ENCODE results near the gene CGNL1.
A peak's percentile ranks its signal among the peaks of the same experiment; 100 is the strongest.

CGNL1 gene

GRCh38 chr15:57505949-57506391, 129.7 kb downstream of the CGNL1 start:
- Histone ChIP-seq H3K9ac (ENCODE audit: low read length) (no peak overlapping the region), H3K4ac (ENCODE audit: low read depth in 1 of 2, low read length in 2 of 2) (no peak overlapping the region), H4K8ac (ENCODE audit: low read length) (no peak overlapping the region), H3K14ac (ENCODE audit: low read length in 2 of 2) (no peak overlapping the region), H3K4me1 (ENCODE audit: control insufficient read depth, insufficient read depth, low read depth, low read length) (peaks cover 37% of the 10 kb centered on the region), H2AFZ (ENCODE audit: low read depth, low read length) (no peak overlapping the region), H3K9me3 (ENCODE audit: control insufficient read depth, low read length) (no peaks in the 10 kb centered on the region), H3K23ac (ENCODE audit: low read length in 2 of 2) (no peak overlapping the region), H4K91ac (ENCODE audit: low read length) (no peak overlapping the region), H2AK5ac (ENCODE audit: low read length, severe bottlenecking) (no peak overlapping the region), H3K36me3 (ENCODE audit: control insufficient read depth in 1 of 2, insufficient read depth in 2 of 2, low read depth in 1 of 2, low read length in 2 of 2) (peaks cover 0 to 3% of the 10 kb centered on the region in 2 experiments), H3K4me2 (ENCODE audit: low read length, poor library complexity, severe bottlenecking) (no peak overlapping the region), H3K4me3 (ENCODE audit: insufficient read depth in 1 of 2, low read depth in 1 of 2, low read length in 2 of 2) (no peak overlapping the region), H2BK120ac (ENCODE audit: low read depth, low read length) (no peak overlapping the region), H3K18ac (ENCODE audit: low read depth in 1 of 2, low read length in 2 of 2) (no peak overlapping the region), H2BK12ac (ENCODE audit: low read length in 2 of 2) (no peak overlapping the region), H2BK15ac (ENCODE audit: low read depth, poor library complexity, severe bottlenecking) (no peak overlapping the region), H3K27me3 (ENCODE audit: control insufficient read depth in 1 of 2, insufficient read depth in 1 of 2, low read length in 2 of 2) (no peaks in the 10 kb centered on the region), H3K27ac (ENCODE audit: low read length, poor library complexity, severe bottlenecking) (peak overlapping the region; percentile 90), H3K79me1 (replicated peaks; ENCODE audit: low read length, poor library complexity, severe bottlenecking) (peaks cover 9% of the 10 kb centered on the region), H2BK5ac (ENCODE audit: low read depth, low read length, poor library complexity, severe bottlenecking) (no peak overlapping the region)
- DNase-seq = peak; percentile 35
- 64% methylated on average over 9 of the region's 9 CpGs for WGBS

- Histone ChIP-seq H3K14ac (ENCODE audit: low read length in 2 of 2) (no peak overlapping the region), H3K27me3 (ENCODE audit: control insufficient read depth in 1 of 2, insufficient read depth in 1 of 2, low read length in 2 of 2) (no peaks in the 10 kb centered on the region), H4K8ac (ENCODE audit: low read length) (no peak overlapping the region), H3K23ac (ENCODE audit: low read length in 2 of 2) (no peak overlapping the region), H2BK15ac (ENCODE audit: low read depth, poor library complexity, severe bottlenecking) (no peak overlapping the region), H3K27ac (ENCODE audit: low read length, poor library complexity, severe bottlenecking) (peak overlapping the region; percentile 90), H2AK5ac (ENCODE audit: low read length, severe bottlenecking) (peak overlapping the region; percentile 79), H4K91ac (ENCODE audit: low read length) (no peak overlapping the region), H2BK12ac (ENCODE audit: low read length in 2 of 2) (no peak overlapping the region), H2AFZ (ENCODE audit: low read depth, low read length) (no peak overlapping the region), H3K9ac (ENCODE audit: low read length) (no peak overlapping the region), H3K79me1 (replicated peaks; ENCODE audit: low read length, poor library complexity, severe bottlenecking) (peaks cover 9% of the 10 kb centered on the region), H3K4me3 (ENCODE audit: insufficient read depth in 1 of 2, low read depth in 1 of 2, low read length in 2 of 2) (no peak overlapping the region), H3K4me1 (ENCODE audit: control insufficient read depth, insufficient read depth, low read depth, low read length) (peaks cover 33% of the 10 kb centered on the region), H3K18ac (ENCODE audit: low read depth in 1 of 2, low read length in 2 of 2) (no peak overlapping the region), H2BK120ac (ENCODE audit: low read depth, low read length) (no peak overlapping the region), H3K4ac (ENCODE audit: low read depth in 1 of 2, low read length in 2 of 2) (no peak overlapping the region), H3K4me2 (ENCODE audit: low read length, poor library complexity, severe bottlenecking) (no peak overlapping the region), H3K36me3 (ENCODE audit: control insufficient read depth in 1 of 2, insufficient read depth in 2 of 2, low read depth in 1 of 2, low read length in 2 of 2) (peaks cover 0 to 3% of the 10 kb centered on the region in 2 experiments), H2BK5ac (ENCODE audit: low read depth, low read length, poor library complexity, severe bottlenecking) (peak overlapping the region; percentile 58), H3K9me3 (ENCODE audit: control insufficient read depth, low read length) (no peaks in the 10 kb centered on the region)
- DNase-seq = no peak
- WGBS = 87% methylated on average over 2 of the region's 2 CpGs
Observed at GRCh38 chr15:57506422-57506821, 130.1 kb downstream of the CGNL1 start.

- Histone ChIP-seq H3K27ac (ENCODE audit: low read length, poor library complexity, severe bottlenecking) (peak overlapping the region; percentile 90), H4K8ac (ENCODE audit: low read length) (no peak overlapping the region), H2BK120ac (ENCODE audit: low read depth, low read length) (no peak overlapping the region), H3K36me3 (ENCODE audit: control insufficient read depth in 1 of 2, insufficient read depth in 2 of 2, low read depth in 1 of 2, low read length in 2 of 2) (peaks cover 0 to 3% of the 10 kb centered on the region in 2 experiments), H4K91ac (ENCODE audit: low read length) (no peak overlapping the region), H3K4me1 (ENCODE audit: control insufficient read depth, insufficient read depth, low read depth, low read length) (peaks cover 29% of the 10 kb centered on the region), H3K79me1 (replicated peaks; ENCODE audit: low read length, poor library complexity, severe bottlenecking) (peaks cover 10% of the 10 kb centered on the region), H3K9ac (ENCODE audit: low read length) (no peak overlapping the region), H2BK15ac (ENCODE audit: low read depth, poor library complexity, severe bottlenecking) (no peak overlapping the region), H2AFZ (ENCODE audit: low read depth, low read length) (no peak overlapping the region), H3K4me3 (ENCODE audit: insufficient read depth in 1 of 2, low read depth in 1 of 2, low read length in 2 of 2) (no peak overlapping the region), H3K4me2 (ENCODE audit: low read length, poor library complexity, severe bottlenecking) (no peak overlapping the region), H3K18ac (ENCODE audit: low read depth in 1 of 2, low read length in 2 of 2) (no peak overlapping the region), H3K27me3 (ENCODE audit: control insufficient read depth in 1 of 2, insufficient read depth in 1 of 2, low read length in 2 of 2) (no peaks in the 10 kb centered on the region), H3K14ac (ENCODE audit: low read length in 2 of 2) (no peak overlapping the region), H2BK12ac (ENCODE audit: low read length in 2 of 2) (no peak overlapping the region), H2BK5ac (ENCODE audit: low read depth, low read length, poor library complexity, severe bottlenecking) (no peak overlapping the region), H3K9me3 (ENCODE audit: control insufficient read depth, low read length) (no peaks in the 10 kb centered on the region), H3K4ac (ENCODE audit: low read depth in 1 of 2, low read length in 2 of 2) (no peak overlapping the region), H3K23ac (ENCODE audit: low read length in 2 of 2) (no peak overlapping the region), H2AK5ac (ENCODE audit: low read length, severe bottlenecking) (no peak overlapping the region)
- 80% methylated on average over 1 of the region's 2 CpGs for WGBS
- DNase-seq = no peak
Observed at GRCh38 chr15:57507111-57507510, 130.8 kb downstream of the CGNL1 start.

- WGBS = 70% methylated on average over 12 of the region's 12 CpGs
- DNase-seq = no peak
- no peak overlapping the region for H2BK15ac ChIP-seq (ENCODE audit: low read depth, poor library complexity, severe bottlenecking)
Observed at GRCh38 chr15:57509126-57509525, 132.8 kb downstream of the CGNL1 start.

More at GRCh38 chr15:57509126-57509525, 132.8 kb downstream of the CGNL1 start:
- Histone ChIP-seq H2AFZ (ENCODE audit: low read depth, low read length) (no peak overlapping the region), H2AK5ac (ENCODE audit: low read length, severe bottlenecking) (peak overlapping the region; percentile 84), H3K4ac (ENCODE audit: low read depth in 1 of 2, low read length in 2 of 2) (peak overlapping the region in 1 of 2 experiments; percentile 17), H3K4me2 (ENCODE audit: low read length, poor library complexity, severe bottlenecking) (no peak overlapping the region), H2BK120ac (ENCODE audit: low read depth, low read length) (no peak overlapping the region), H3K9me3 (ENCODE audit: control insufficient read depth, low read length) (no peaks in the 10 kb centered on the region), H3K23ac (ENCODE audit: low read length in 2 of 2) (no peak overlapping the region), H3K4me3 (ENCODE audit: insufficient read depth in 1 of 2, low read depth in 1 of 2, low read length in 2 of 2) (no peak overlapping the region), H3K36me3 (ENCODE audit: control insufficient read depth in 1 of 2, insufficient read depth in 2 of 2, low read depth in 1 of 2, low read length in 2 of 2) (no peaks in the 10 kb centered on the region), H2BK12ac (ENCODE audit: low read length in 2 of 2) (no peak overlapping the region), H3K9ac (ENCODE audit: low read length) (no peak overlapping the region), H3K4me1 (ENCODE audit: control insufficient read depth, insufficient read depth, low read depth, low read length) (peaks cover 24% of the 10 kb centered on the region), H3K27ac (ENCODE audit: low read length, poor library complexity, severe bottlenecking) (peak overlapping the region; percentile 99), H4K8ac (ENCODE audit: low read length) (no peak overlapping the region), H4K91ac (ENCODE audit: low read length) (no peak overlapping the region), H3K27me3 (ENCODE audit: control insufficient read depth in 1 of 2, insufficient read depth in 1 of 2, low read length in 2 of 2) (no peaks in the 10 kb centered on the region), H3K18ac (ENCODE audit: low read depth in 1 of 2, low read length in 2 of 2) (no peak overlapping the region), H3K14ac (ENCODE audit: low read length in 2 of 2) (no peak overlapping the region), H2BK5ac (ENCODE audit: low read depth, low read length, poor library complexity, severe bottlenecking) (peak overlapping the region; percentile 91), H3K79me1 (replicated peaks; ENCODE audit: low read length, poor library complexity, severe bottlenecking) (peaks cover 8% of the 10 kb centered on the region)
